ENCODE results near the gene ULK2. TPM values are rescaled to one million over a fixed set of nuclear protein-coding genes. Genes with fewer than 3 reads are reported as not detected.

The ULK2 gene
- total RNA-seq, 1 donor from 2014 or later, result 20.6 TPM

DNA sequence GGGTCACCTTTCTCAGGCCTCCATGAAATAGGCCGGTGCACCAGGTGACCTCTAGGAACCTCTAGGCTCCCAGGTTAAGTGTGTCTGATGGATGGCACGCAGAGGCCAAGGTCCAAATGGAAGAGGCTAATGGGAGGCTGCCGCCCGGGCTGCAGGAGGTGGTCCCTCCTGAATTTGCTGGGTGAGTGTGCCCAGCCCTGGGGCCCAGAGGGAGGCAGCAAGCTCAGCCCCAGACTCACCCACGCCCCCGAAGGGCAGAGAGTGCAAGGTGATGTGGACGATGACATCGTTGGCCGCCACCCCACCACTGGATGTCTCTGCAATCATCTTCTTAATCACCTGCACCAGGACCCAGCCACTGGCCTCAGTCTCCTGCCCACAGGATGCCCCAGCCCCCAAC is 129.0 kb downstream of the ULK2 start:
- no peak overlapping the region for H3K4me3 ChIP-seq
- Mint-ChIP-seq H3K9me3 (no peaks in the 10 kb centered on the region), H3K4me1 (no peaks in the 10 kb centered on the region), H3K4me3 (no peak overlapping the region), H3K36me3 (no peaks in the 10 kb centered on the region), H3K27me3 (ENCODE audit: insufficient read depth, low read depth) (peaks cover 15% of the 10 kb centered on the region), H3K27ac (no peak overlapping the region)
- H3K4me1 ChIP-seq, result no peaks in the 10 kb centered on the region
- no peaks in the 10 kb centered on the region for H3F3A ChIP-seq (ENCODE audit: low read depth)
- H3K9me3 ChIP-seq (ENCODE audit: low read depth), result no peaks in the 10 kb centered on the region
- TF ChIP-seq, protein P1, sequence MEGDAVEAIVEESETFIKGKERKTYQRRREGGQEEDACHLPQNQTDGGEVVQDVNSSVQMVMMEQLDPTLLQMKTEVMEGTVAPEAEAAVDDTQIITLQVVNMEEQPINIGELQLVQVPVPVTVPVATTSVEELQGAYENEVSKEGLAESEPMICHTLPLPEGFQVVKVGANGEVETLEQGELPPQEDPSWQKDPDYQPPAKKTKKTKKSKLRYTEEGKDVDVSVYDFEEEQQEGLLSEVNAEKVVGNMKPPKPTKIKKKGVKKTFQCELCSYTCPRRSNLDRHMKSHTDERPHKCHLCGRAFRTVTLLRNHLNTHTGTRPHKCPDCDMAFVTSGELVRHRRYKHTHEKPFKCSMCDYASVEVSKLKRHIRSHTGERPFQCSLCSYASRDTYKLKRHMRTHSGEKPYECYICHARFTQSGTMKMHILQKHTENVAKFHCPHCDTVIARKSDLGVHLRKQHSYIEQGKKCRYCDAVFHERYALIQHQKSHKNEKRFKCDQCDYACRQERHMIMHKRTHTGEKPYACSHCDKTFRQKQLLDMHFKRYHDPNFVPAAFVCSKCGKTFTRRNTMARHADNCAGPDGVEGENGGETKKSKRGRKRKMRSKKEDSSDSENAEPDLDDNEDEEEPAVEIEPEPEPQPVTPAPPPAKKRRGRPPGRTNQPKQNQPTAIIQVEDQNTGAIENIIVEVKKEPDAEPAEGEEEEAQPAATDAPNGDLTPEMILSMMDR (IDR thresholded peaks at IDR 0.05), result no peak
- TF ChIP-seq EZH2 (IDR thresholded peaks at IDR 0.05) (no peak), EZH2phosphoT487 (IDR thresholded peaks at IDR 0.05) (no peak)
- H3K9ac ChIP-seq, result no peak overlapping the region
- no peaks in the 10 kb centered on the region for H3K27me3 ChIP-seq
- H3K27ac ChIP-seq, result no peak overlapping the region
- DNase-seq (ENCODE audit: low spot score), result no peak
- H3K36me3 ChIP-seq, result no peaks in the 10 kb centered on the region
- no peak overlapping the region for H2AFZ ChIP-seq (replicated peaks)
- H3K79me2 ChIP-seq (ENCODE audit: low read depth), result no peaks in the 10 kb centered on the region
- no peak overlapping the region for H3K4me2 ChIP-seq
- H4K20me1 ChIP-seq (ENCODE audit: low read depth), result no peaks in the 10 kb centered on the region

- Histone ChIP-seq H4K20me1 (ENCODE audit: low read depth) (no peaks in the 10 kb centered on the region), H3K4me3 (no peak overlapping the region), H2AFZ (replicated peaks) (no peak overlapping the region), H3K36me3 (no peaks in the 10 kb centered on the region), H3F3A (ENCODE audit: low read depth) (no peaks in the 10 kb centered on the region), H3K9ac (no peak overlapping the region), H3K27me3 (no peaks in the 10 kb centered on the region), H3K9me3 (ENCODE audit: low read depth) (no peaks in the 10 kb centered on the region), H3K4me2 (no peak overlapping the region), H3K79me2 (ENCODE audit: low read depth) (no peaks in the 10 kb centered on the region), H3K4me1 (no peaks in the 10 kb centered on the region), H3K27ac (no peak overlapping the region)
- DNase-seq (ENCODE audit: low spot score), result no peak
- peaks cover 15% of the 10 kb centered on the region for H3K27me3 Mint-ChIP-seq (ENCODE audit: insufficient read depth, low read depth)
- no peaks in the 10 kb centered on the region for H3K36me3 Mint-ChIP-seq
- no peaks in the 10 kb centered on the region for H3K9me3 Mint-ChIP-seq
- no peak overlapping the region for H3K4me3 Mint-ChIP-seq
- H3K4me1 Mint-ChIP-seq, result no peaks in the 10 kb centered on the region
- no peak overlapping the region for H3K27ac Mint-ChIP-seq
- TF ChIP-seq EZH2phosphoT487 (IDR thresholded peaks at IDR 0.05) (no peak), EZH2 (IDR thresholded peaks at IDR 0.05) (no peak)
- TF ChIP-seq, protein P1 (IDR thresholded peaks at IDR 0.05), result no peak
Observed at GRCh38 chr17:19738073-19738449, 129.7 kb downstream of the ULK2 start.

DNA sequence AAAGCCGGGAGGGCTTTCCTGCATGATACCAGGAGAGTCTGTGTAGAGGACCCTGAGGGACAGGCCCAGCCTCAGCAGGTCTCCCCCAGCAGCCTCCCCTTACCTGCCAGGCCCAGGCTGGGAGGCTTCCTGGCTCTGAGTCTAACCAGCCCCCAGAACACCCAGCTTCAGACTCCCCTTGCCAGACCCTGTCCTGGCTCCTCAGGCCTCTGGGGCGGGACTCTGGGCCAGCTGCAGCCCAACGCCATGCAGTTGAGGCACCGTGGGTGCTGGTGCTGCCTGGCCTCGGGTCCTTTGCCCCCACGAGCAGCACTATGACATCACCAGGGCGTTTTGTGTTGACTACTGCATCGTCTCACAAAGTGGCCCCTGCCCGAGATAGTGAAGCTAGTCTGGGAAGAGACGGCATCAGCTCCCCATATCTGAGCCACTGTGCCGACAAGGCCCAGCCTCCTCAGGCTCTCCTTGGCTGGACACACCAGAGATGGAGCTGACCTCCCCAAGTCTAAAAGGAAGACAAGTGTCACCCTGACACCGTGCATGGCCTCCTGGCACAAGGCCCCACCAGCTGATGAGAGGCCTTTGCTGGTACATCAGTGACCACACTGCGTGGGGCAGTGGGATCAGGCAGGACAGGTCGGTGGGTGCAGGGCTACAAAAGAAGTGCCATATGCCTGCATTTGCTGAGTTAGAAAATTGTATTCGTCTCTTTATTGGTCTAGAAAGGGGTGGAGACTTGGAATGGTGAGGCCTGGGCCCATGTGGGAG is 130.2 kb downstream of the ULK2 start:
- no peak overlapping the region for H3K9ac ChIP-seq
- peaks cover 13% of the 10 kb centered on the region for H3K27me3 Mint-ChIP-seq (ENCODE audit: insufficient read depth, low read depth)
- no peaks in the 10 kb centered on the region for H3K36me3 Mint-ChIP-seq
- H2AFZ ChIP-seq (replicated peaks), result no peak overlapping the region
- no peak overlapping the region for H3K27ac ChIP-seq
- no peak overlapping the region for H3K27ac Mint-ChIP-seq
- no peaks in the 10 kb centered on the region for H3K4me1 Mint-ChIP-seq
- no peaks in the 10 kb centered on the region for H3K36me3 ChIP-seq
- H3K4me3 ChIP-seq, result no peak overlapping the region
- H3K79me2 ChIP-seq (ENCODE audit: low read depth), result no peaks in the 10 kb centered on the region
- no peaks in the 10 kb centered on the region for H3K4me1 ChIP-seq
- no peak overlapping the region for H3K4me2 ChIP-seq
- H3K9me3 Mint-ChIP-seq, result no peaks in the 10 kb centered on the region
- TF ChIP-seq EZH2phosphoT487 (IDR thresholded peaks at IDR 0.05), result no peak
- no peak for TF ChIP-seq EZH2 (IDR thresholded peaks at IDR 0.05)
- TF ChIP-seq, protein P1 (IDR thresholded peaks at IDR 0.05), result no peak
- H3K9me3 ChIP-seq (ENCODE audit: low read depth), result no peaks in the 10 kb centered on the region
- H3F3A ChIP-seq (ENCODE audit: low read depth), result no peaks in the 10 kb centered on the region
- DNase-seq (ENCODE audit: low spot score), result no peak
- H3K4me3 Mint-ChIP-seq, result no peak overlapping the region
- H4K20me1 ChIP-seq (ENCODE audit: low read depth), result no peaks in the 10 kb centered on the region
- no peaks in the 10 kb centered on the region for H3K27me3 ChIP-seq

Data from neural progenitor cell (in vitro differentiated cells).